DLD1 (cell line): Measurements from ENCODE around the gene SLC25A51.
"Not testable (repeated sequence)": the region's sequence is repeated elsewhere in the genome, so short reads cannot be mapped to it uniquely, and the experiment has no call there.

Experiments used
- in situ Hi-C: cut with HindIII; loops from 2 replicates; pipeline ENCODE4 v1.10.0; 2017; ENCODE audit warnings: low sequenced_read_pairs

Gene SLC25A51

DNA sequence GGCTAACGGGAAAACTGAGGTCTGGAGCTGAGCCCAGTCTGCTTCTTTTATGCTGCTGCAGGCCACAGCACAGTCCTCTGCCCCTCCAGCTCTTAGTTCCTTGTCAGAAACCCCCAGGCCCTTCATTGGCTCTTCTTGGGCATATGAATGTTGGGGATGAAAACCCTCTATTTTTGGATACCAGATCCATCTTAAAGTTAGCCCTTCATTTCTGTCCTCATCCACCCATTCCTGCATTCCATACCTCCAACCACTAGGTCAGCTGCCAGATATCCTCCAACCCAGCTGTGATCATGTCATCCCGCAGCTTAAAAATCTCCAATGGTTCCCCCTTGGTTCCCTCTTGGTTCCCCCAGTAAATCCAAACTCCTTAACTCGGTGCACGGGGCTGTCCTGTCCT, 1.8 kb upstream of the SLC25A51 start:
- in situ Hi-C loops: no loop called here

DNA sequence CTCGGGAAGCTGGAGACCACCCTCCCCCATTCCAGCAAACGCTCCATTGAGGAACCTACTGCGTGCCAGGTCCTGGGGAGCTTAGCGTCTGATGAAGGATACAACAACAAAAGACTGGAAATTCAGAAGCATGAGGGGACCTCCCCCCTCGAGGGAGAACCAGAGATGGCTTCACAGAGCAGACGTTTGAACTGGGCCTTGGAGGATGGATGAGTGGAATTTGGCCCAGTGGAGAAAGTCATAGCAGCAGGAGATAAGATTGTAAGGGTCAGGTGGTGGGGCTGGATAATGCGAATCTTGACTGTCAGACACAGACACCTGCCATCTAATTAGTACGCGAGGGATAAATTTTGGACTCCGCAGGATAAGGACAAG, 1.2 kb upstream of the SLC25A51 start:
- in situ Hi-C loops: no loop called here

DNA sequence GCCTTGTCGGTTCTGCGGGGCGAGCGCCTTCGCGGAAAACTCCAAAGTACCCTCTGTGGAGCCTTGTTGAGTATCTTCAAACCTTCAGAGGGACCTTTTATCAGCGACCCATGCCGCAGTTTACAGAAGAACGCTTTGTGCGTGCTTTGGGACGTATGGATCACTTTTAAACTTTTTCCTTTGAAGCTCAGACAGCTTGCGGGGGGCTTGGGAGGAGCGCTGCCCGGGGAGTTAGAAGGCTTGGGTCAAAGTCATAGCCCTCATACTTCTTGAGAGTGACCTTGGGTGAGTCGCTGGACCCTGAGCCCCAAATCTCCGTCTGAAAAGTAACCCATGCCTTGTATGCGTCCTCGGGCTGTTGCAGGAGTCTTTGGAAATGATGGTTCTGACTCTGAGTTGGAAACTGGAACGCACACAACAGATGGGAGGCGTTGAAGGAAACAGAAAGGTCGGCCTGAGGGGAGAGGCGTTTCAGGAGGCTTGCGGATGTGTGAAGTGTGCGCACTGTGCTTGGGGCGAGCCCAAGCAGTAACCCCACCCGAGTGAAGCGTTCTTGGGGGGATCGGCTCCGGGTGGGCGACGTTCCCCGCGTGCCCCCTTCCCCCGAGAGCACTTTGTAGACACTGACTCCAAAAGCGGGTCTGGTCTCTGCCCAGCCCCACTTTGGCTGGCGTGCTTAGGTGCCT, 661 bp upstream of the SLC25A51 start:
- in situ Hi-C loops: no loop called here

DNA sequence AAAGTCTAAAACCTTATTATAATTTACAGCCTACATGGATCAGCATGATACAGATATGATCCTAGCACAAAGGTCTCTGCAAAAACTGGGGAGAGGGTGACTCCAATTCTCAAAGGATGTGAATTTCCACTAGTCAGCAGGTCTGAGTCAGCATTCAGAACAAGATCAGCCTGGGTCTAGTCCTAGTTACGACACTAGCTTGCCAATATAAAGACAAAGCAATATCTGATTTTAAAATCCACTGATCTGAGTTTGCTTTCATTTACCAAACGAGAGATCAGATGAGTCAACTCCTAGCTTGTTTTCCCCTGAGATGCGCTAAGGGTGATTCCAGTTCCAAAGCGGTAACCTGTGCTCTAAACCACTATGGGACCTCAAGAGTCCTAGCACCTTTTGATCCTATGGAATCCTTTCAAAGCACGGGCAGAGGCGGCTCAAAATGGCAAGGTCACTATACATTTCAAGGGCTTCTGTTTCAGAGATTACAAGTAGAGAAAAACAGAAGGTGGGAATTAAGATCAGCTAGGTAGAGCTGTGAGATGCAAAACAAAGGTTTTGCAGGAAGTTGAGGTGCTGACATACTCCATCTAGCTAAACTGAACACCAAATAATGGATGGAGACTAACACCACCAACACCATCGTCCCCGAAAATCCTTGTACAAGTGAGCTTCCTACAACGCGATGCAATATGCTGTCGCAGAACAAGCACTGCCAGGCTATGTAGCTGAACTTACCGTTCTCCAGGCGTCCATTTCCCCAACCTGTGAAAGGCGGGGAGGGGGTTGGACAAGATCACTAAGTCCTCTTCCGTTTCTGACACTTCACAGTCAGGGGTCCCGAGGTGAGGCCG, 906 bp downstream of the SLC25A51 start:
- in situ Hi-C loops: no loop called here

DNA sequence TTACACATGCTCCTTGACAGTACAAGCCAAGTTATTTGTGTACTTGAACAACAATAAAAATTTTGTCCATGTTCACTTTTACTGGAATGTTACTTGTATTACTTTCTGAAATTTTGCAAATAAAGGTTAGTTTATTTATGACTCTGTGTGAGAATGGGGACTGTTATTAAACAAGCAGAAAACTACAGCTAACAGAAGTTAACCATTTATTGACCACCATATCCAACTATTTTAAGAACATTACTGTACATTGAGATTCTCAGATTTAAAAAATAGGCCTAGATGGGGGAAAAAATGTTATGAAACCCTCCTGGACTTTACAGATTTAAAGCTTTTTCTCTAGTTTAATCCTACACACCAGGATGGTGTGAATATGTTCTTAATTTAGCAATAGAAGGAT, 1.8 kb downstream of the SLC25A51 start:
- in situ Hi-C loops: no loop called here

DNA sequence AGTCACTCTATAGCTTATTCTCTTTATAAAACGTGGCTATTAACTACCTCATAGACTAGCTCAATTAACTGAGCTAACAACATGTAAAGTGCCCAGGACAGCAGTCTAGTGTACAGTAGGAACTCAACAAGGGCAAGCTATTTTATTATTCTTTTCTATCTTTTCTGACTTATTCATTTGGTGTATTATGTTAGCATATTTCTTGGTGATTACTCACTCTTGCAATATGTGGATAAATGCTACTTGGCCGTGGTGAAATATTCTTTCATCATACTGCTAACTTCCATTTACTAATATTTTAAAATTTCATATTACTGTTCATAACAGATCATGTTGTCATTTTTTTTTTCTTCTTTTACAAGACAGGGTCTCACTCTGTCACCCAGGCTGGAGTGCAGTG, 4.9 kb downstream of the SLC25A51 start:
- in situ Hi-C loops: no loop called here

DNA sequence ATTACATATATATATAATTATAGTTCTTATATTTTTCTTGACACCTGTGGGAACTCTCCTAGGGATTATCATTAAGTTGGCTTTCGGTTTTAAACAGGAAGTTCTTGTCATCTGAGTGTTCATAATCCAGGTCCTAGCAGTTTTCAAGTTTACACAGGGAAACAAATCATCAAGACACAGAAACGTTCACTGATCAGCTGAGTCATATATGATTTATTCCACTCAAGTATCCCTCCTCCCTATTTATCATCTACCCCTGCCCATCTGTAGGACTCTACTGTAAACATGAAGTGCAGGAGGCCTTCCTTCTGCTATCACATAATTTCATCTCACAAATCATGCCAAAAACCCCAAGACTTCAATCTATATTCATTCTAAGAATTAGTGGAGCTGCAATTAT, 6.3 kb downstream of the SLC25A51 start:
- in situ Hi-C loops: no loop called here

DNA sequence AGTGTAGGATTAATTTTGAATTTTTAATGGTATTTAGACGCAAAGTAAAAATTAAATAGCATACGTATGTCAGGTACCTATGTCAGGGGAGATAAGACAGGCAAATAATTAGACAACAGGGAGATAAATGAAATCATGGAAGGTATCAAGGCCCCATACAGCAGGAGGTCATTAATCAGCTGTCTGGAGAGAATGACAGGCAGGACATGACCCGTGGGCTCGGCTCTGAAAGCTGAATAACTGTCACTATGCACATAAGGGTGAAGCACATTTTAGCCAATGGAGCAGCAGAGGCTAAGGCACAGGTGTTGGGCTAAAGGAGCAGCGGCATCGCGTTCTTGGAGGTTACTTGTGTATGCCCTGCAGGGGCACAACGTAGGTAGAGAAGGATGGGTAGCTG, 11.9 kb downstream of the SLC25A51 start:
- in situ Hi-C loops: no loop called here

DNA sequence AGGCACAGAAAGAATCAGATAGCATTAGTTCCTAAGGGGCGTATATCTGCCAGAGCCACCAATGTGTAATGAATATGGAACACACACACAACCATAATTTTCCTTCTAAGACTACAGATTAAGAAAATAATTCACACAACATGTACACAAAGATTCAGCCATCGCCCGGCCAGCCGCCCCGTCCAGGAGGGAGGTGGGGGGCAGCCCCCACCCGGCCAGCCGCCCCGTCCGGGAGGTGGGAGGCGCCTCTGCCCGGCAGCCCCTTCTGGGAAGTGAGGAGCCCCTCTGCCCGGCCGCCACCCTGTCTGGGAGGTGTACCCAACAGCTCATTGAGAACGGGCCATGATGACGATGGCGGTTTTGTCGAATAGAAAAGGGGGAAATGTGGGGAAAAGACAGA, 12.9 kb downstream of the SLC25A51 start:
- in situ Hi-C loops: not testable (repeated sequence)

DNA sequence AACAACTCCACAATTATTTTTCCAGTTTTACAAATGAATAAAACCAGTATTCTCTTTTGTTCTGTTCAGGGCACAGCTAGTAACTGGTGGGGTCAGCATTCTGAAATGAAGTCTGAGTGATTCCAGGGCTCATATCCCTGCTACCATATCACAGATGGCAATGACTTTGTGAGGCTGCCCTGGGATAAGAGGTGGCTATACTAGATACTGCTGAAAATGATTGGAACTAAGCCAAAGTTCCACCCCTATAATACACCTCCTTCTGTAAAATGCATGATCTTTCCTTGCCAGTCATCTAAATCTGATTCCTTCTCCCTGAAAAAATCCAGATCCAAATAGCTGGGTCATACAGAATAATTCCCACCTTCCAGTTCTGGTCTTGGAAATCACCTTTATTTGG, 14.4 kb downstream of the SLC25A51 start:
- in situ Hi-C loops: no loop called here

DNA sequence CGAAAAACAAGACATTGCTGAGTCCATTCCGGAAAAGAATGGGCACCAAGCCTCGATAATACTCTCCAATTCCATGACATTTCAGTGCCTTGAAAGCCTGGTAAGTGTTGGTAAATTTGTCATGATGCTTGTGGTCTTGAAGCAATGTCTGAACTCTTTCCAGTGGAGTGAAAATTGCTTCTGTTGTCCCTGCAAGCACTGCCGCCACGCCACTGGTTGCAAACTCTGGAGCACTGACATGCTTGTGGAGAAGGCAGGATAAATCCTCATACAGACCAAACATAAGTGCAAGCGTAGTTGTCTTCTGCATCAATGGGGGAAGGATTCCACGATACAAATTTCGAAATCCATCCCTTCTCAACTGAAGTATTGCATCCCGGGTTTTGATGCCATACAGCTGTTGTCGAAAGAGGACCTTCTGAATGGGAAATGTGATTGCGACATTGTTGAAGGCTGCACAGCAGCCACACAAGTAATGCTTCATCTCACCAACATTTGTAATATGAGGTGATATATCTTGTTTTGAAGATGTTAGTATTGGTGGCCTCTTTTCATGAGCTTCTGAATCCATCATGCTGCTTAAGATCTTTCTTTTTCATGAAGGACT, 15.8 kb downstream of the SLC25A51 start:
- in situ Hi-C loops: not testable (repeated sequence)

DNA sequence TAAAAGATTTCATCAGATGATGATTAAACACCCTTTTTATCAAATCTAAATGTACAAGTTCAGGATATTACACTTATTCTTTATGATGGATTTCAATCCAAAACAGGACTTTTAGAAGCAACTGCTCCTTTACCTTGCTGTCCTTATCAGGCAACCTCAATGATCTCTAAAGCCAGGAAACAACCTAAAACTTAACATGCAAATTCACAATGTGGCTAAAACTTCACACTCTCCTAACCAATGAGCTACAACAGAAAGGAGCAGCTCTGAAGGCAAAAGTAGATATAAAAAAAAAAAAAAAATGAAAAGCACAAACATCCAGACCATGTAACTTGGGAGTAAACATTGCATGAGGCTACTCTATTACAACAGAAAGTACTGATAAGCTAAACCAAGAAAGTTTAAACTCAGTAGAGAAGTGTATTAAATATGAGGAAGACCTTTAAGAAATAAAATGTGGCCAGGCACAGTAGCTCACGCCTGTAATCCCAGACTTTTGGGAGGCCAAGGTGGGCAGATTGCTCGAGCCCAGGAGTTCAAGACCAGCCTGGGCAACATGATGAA, 22.9 kb downstream of the SLC25A51 start:
- in situ Hi-C loops: no loop called here

DNA sequence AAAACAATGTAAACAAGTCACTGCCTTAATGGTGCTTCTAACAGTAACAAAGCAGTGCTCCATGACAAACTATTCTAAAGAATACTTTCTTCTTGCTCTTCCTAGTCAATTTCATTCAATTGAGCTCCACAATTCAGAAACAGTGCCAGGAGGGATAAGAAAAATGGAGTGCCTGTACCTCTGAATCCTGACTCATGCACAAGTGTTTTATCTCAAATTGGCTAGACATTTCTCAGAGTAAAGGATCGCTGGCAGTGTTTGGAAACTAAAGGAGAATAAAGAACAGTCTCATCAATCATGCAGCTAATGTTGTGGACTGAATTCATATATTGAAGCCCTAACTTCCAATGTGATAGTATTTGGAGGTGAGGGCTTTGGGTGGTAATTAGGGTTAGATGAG, 27.6 kb downstream of the SLC25A51 start:
- in situ Hi-C loops: no loop called here

DNA sequence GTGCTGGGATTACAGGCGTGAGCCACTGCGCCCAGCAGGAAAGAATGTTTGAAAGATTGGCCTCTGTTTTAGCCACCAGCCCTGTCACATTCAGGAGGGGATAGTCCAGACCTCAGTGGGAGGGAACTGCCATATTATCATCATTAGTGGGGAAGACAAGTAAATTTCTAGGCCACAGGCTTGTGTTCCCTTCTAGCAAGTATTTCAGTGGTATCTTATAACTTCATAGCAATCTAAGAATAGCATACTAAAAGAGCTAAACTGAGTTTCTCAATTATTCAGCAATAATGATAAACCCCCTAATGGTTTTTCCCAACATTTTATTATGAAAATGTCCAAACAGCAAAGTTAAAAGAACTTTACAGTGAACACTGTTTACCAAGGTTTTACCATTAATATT, 30.0 kb downstream of the SLC25A51 start:
- in situ Hi-C loops: no loop called here

DNA sequence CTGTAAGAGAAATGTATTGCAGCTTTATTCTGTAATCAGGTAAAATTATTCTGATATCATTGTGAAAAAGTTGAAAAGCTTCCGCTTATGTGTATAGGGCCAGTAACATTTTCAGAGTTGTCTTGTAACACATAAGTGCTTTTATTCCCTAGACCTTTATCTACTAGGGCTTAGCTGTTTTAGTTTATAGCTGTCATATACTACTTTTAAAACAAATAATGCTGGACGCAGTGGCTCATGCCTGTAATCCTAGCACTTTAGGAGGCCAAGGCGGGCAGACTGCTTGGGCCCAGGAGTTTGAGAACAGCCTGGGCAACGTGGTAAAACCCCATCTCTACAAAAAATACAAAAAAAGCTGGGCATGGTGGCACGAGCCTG, 33.1 kb downstream of the SLC25A51 start:
- in situ Hi-C loops: no loop called here

DNA sequence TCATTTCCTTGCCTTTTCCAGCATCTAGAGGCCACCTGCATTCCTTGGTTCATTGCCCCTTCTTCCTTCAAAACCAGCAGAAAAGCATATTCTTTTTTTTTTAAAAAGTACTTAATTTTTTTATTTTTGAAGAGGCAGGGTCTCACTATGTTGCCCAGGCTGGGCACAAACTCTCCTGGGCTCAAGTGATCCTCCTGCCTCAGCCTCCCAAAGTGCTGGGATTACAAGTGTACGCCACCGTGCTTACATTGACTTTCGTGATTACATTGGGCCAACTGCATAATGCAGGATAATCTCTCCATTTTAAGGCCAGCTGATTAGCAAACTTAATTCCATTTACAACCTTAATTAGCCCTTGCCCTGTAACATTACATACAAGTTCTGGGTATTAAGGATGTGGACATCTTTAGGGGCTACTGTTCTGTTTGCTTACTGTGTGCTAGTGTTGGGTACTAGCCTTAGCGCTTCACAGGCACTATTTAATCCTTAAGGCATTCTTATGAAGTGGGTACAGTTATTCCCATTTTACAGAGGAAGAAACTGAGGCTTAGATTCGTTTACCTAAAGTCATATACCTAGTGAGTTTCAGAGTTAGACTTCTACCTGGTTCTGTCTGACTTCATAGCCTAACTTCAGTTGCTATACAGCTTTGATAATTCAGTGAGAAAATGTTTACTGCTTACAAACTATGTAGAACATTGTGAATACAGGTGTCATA, 33.7 kb downstream of the SLC25A51 start:
- in situ Hi-C loops: no loop called here

DNA sequence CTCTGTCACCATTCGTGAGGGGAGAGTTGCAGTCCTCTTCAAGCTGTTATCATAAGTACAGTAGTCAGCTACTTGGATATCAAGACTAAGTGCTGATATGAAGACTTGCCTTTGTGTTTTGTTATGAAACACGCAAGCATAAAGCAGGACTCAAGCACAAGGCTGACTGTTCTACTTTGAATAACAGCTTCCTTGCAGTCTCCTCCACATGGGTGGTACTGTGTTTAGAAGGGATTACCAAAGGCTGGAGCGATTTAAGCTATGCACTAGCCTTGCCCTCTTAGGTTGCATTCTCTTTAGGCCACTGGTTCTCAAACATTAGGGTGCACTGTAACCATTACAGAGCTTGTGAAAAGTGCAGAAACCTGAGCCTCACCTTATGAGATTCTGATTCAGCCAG, 41.4 kb downstream of the SLC25A51 start:
- in situ Hi-C loops: no loop called here

DNA sequence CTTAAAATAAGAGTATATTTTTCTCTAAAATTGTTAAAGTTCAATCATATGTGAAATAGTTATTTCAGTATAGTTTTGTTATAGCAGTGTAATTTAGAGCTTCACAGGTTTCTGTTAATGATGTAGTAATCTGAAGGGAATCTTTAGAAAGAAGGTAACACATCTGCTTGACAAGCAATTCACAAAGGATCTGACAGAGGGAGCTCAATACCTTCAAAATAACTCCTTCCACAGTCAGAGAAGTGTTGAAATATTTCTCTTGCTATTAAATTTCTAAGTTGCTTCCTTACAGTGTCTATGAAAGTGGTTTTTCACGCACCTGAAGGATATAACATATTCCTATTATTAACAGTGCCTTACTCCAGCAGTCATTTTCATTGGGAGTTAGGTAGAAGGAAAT, 44.9 kb downstream of the SLC25A51 start:
- in situ Hi-C loops: no loop called here

DNA sequence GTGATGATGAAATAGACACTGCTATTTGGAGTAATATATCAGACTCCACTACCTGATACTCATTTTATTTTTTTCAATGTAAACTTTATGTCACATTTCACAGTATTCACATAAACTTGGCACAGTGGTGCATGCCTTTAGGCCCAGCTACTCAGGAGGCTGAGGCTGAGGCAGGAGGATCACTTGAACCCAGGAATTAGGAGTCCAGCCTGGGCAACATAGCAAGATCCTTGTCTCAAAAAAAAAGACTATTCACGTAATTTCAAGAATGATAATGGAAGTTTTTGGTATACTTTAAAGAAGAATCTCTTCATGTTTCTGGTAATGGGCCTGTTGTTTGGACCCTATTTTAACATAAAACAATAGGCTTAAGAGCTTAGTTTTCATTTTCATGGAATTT, 47.4 kb downstream of the SLC25A51 start:
- in situ Hi-C loops: no loop called here

DNA sequence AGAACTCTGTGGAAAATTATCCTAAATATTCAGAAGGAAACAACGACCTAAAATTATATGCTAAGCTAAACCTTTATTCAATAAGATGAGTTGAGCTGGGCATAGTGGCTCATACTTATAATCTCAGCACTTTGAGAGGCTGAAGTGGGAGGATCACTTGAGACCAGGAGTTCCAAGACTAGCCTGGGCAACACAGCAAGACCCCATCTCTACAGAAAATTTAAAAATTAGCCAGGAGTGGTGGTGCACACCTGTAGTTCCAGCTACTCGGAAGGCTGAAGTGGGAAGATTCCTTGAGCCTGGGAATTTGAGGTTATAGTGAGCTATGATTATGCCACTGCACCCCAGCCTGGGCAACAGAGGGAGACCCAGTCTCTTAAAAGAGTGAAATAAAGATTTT, 51.7 kb downstream of the SLC25A51 start:
- in situ Hi-C loops: no loop called here

DNA sequence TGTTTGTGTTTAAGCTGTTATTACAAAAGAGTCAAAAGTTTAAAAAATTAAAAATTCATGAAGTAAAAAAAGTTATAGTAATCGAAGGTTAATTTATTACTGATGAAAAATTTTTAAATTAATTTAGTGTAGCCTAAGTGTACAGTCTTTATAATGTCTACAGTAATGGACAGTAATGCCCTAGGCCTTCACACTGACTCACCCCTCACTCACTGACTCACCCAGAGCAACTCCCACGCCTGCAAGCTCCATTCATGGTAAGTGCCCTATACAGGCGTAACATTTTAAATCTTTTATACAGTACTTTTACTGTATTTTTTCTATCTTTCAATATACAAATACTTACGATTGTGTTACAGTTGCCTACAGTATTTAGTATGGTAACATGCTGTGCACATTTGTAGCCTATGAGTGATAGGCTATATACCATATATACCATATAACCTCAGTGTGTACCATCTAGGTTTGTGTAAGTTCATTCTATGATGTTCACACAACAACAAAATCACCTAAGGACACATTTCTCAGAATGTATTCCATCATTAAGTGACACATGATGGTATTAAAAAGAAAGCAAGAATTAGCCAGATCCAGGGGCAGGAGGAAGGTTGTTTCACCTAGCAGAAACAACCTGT, 63.2 kb downstream of the SLC25A51 start:
- in situ Hi-C loops: no loop called here
